K562 (cell line): Measurements from ENCODE around the gene TRIM47. TPM values are rescaled to one million over a fixed set of nuclear protein-coding genes. Genes with fewer than 3 reads are reported as not detected.
A peak's percentile ranks its signal among the peaks of the same experiment; 100 is the strongest.

ENCODE experiments used
- ATAC-seq: fragments of 200-7000 bp; cut with Tn5 transposase; 3 replicates; pipeline ENCODE4 v1.9.1; 2020; ENCODE audit warnings: moderate library complexity
- BruUV-seq: library from RNA; stranded (reverse); fragments of 400-500 nt; replicated peaks from 2 replicates; lab custom pipeline; 2021; lab: Mats Ljungman, UMichigan
- CTCF ChIA-PET: fragments of 300-600 bp; formaldehyde crosslinking; extraction: SDS; loops from one replicate; lab custom pipeline; 2021; ENCODE audit warnings: low intra/inter-chr PET ratio; lab: Yijun Ruan, JAX
- POLR2A ChIA-PET: fragments of 300-600, 350-650 bp; sonication (Branson Sonifier 250); formaldehyde crosslinking; extraction: SDS; loops from one replicate; lab custom pipeline; 2021; ENCODE audit warnings: antibody characterized with exemption, inconsistent platforms; lab: Yijun Ruan, JAX
- DNase-seq, 4 experiments: peaks; one replicate each; pipeline versions ENCODE4 v3.0.0 to v3.0.0-alpha.2; 2011 to 2018; ENCODE audit warnings: low spot score in 3 of 4, mixed read lengths in 3 of 4; ENCODE audit errors: extremely low read depth in 1 of 4
- FAIRE-seq: peaks from 2 replicates; lab custom pipeline; 2011; peaks lifted over from hg19 to GRCh38; lab: Jason Lieb, UNC
- H2AFZ ChIP-seq: 2 replicates; pipeline ENCODE4 v1.6.0; 2011; ENCODE audit warnings: low read depth, low read length, control low read depth, inconsistent platforms
- H3K27ac ChIP-seq: fragments of 200-600 bp; 3 replicates; pipeline ENCODE4 v1.8.0; 2011; ENCODE audit warnings: low read depth, mild to moderate bottlenecking, control low read depth, inconsistent platforms, low read length, moderate library complexity, mixed read lengths; ENCODE audit errors: extremely low read depth
- H3K27me3 ChIP-seq, 2 experiments: fragments of 300-600 bp in 1 of 2; 2 replicates in 1 of 2; 3 replicates in 1 of 2; pipeline versions ENCODE4 v1.6.0 to v1.8.0; 2011; ENCODE audit warnings: inconsistent platforms in 2 of 2, low read length in 2 of 2, mild to moderate bottlenecking in 1 of 2, mixed read lengths in 1 of 2, moderate library complexity in 1 of 2; ENCODE audit not compliant: control insufficient read depth in 2 of 2, insufficient read depth in 2 of 2
- H3K36me3 ChIP-seq: fragments of 300-600 bp; 3 replicates; pipeline ENCODE4 v1.8.0; 2011; ENCODE audit warnings: mild to moderate bottlenecking, low read length, inconsistent platforms; ENCODE audit not compliant: control insufficient read depth, insufficient read depth
- H3K4me1 ChIP-seq, 2 experiments: fragments of 200-600 bp in 1 of 2; replicated peaks in 1 of 2; 2 replicates in 1 of 2; 3 replicates in 1 of 2; pipeline versions ENCODE4 v1.5.1 to v1.8.0; 2011; ENCODE audit warnings: inconsistent platforms in 2 of 2, low read length in 2 of 2, mild to moderate bottlenecking in 1 of 2, mixed read lengths in 1 of 2, moderate library complexity in 1 of 2; ENCODE audit not compliant: control insufficient read depth in 2 of 2, insufficient read depth in 2 of 2
- H3K4me2 ChIP-seq: 2 replicates; pipeline ENCODE4 v1.6.1; 2011; ENCODE audit warnings: low read length, control low read depth, inconsistent platforms, mixed read lengths; ENCODE audit not compliant: insufficient read depth
- H3K4me3 ChIP-seq: fragments of 200-600 bp; sonication (generic), shearing (Covaris generic); 2 replicates; pipeline ENCODE4 v1.5.1; 2016; ENCODE audit warnings: control low read depth, inconsistent platforms
- H3K79me2 ChIP-seq: fragments of 200-600 bp; 3 replicates; pipeline ENCODE4 v1.8.0; 2011; ENCODE audit warnings: low read length, inconsistent platforms; ENCODE audit not compliant: control insufficient read depth, insufficient read depth
- H3K9ac ChIP-seq, 2 experiments: 2 replicates each; pipeline versions ENCODE4 v1.6.0 to v1.6.1; 2011; ENCODE audit warnings: low read depth in 2 of 2, low read length in 2 of 2, control low read depth in 1 of 2, inconsistent platforms in 1 of 2, mild to moderate bottlenecking in 1 of 2, mixed read lengths in 1 of 2; ENCODE audit not compliant: insufficient read depth in 1 of 2
- H3K9me1 ChIP-seq: one replicate; pipeline ENCODE4 v1.6.0; 2011; ENCODE audit warnings: inconsistent platforms, mild to moderate bottlenecking, low read length, moderate library complexity; ENCODE audit not compliant: control insufficient read depth, insufficient read depth
- H3K9me3 ChIP-seq: replicated peaks from 2 replicates; pipeline ENCODE4 v1.5.1; 2011; ENCODE audit warnings: low read depth, low read length, inconsistent platforms; ENCODE audit not compliant: control insufficient read depth, insufficient read depth
- H4K20me1 ChIP-seq: replicated peaks from 2 replicates; pipeline ENCODE4 v1.6.1; 2011; ENCODE audit warnings: low read length, inconsistent platforms, mixed read lengths; ENCODE audit not compliant: control insufficient read depth, insufficient read depth
- EP400 ChIP-seq: fragments of 450-650 bp; IDR thresholded peaks from 2 replicates; pipeline ENCODE4 v1.6.1; 2017; ENCODE audit warnings: antibody characterized with exemption, mild to moderate bottlenecking, moderate library complexity
- NR1H2 ChIP-seq: sonication (generic); formaldehyde crosslinking; IDR thresholded peaks from 2 replicates; pipeline ENCODE4 v1.4.0; 2020; ENCODE audit warnings: mild to moderate bottlenecking, missing genetic modification reagents
- RBFOX2 ChIP-seq: fragments of 200-400 bp; formaldehyde crosslinking; IDR thresholded peaks from 2 replicates; pipeline ENCODE4 v1.6.1; 2017; ENCODE audit warnings: low read depth, mild to moderate bottlenecking, low read length, moderate library complexity
- SIN3A ChIP-seq, 2 experiments: fragments of 150-350 bp in 1 of 2; IDR thresholded peaks; 2 replicates each; pipeline ENCODE4 v1.6.1; 2011 to 2016; ENCODE audit warnings: borderline replicate concordance in 2 of 2, low read depth in 2 of 2, low read length in 2 of 2, mild to moderate bottlenecking in 2 of 2, moderate library complexity in 2 of 2; ENCODE audit not compliant: control insufficient read depth in 1 of 2
- SMAD1 ChIP-seq: fragments of 150-350 bp; IDR thresholded peaks from 2 replicates; pipeline ENCODE4 v1.6.1; 2014; ENCODE audit warnings: low read length, low read depth; ENCODE audit not compliant: partially characterized antibody
- TAF1 ChIP-seq: IDR thresholded peaks from 2 replicates; pipeline ENCODE4 v1.6.1; 2011; ENCODE audit warnings: mild to moderate bottlenecking, low read length, moderate library complexity; ENCODE audit not compliant: insufficient read depth, control insufficient read depth, severe bottlenecking; ENCODE audit errors: extremely low read depth
- ZFP36 ChIP-seq: fragments of 150-350 bp; IDR thresholded peaks from 2 replicates; pipeline ENCODE4 v1.6.1; 2018; ENCODE audit warnings: low read length, low read depth; ENCODE audit not compliant: partially characterized antibody
- ZNF408 ChIP-seq: fragments of 250-450 bp; sonication (Bioruptor Pico); IDR thresholded peaks from 2 replicates; pipeline ENCODE4 v1.4.0; 2020; ENCODE audit warnings: low read depth, mild to moderate bottlenecking, moderate library complexity
- WGBS: fragments of 100-300 bp; shearing (Covaris generic); methylation state at CpG from one replicate; pipeline ENCODE4 v1.1.6; 2016; ENCODE audit warnings: low coverage, mixed read lengths; ENCODE audit not compliant: insufficient coverage; ENCODE audit errors: missing lambda C conversion rate; 5-methylcytosine and 5-hydroxymethylcytosine counted together
- in situ Hi-C: fragments of 300-500 bp; cut with MboI; formaldehyde crosslinking; loops from 4 replicates; pipeline ENCODE4 v1.15.0; 2018; ENCODE audit warnings: inconsistent platforms, mixed read lengths
- intact Hi-C: fragments of 100-400 bp; cut with micrococcal nuclease; formaldehyde crosslinking; loops from 2 replicates; pipeline ENCODE4 v1.14.2; 2022
- polyA plus RNA-seq, 8 experiments: library from polyadenylated mRNA; depleted of rRNA in 4 of 8; stranded (reverse) in 5 of 8; unstranded in 3 of 8; fragments of >200 nt; fragmentation: Nextera tagmentation in 2 of 8; fragmentation: Illumina TruSeq in 1 of 8; extraction: Ambion mirVana in 2 of 8; extraction: Trizol in 1 of 8; gene quantifications; 2 replicates each; pipeline versions ENCODE4 v1.2.1 to v1.2.3, GENCODE V29; 2011 to 2014; ENCODE audit warnings: inconsistent platforms in 1 of 8, missing spikeins in 1 of 8
- total RNA-seq, 7 experiments: library from RNA; depleted of rRNA in 6 of 7; stranded (reverse); fragments of >200 nt in 6 of 7; fragmentation: Illumina TruSeq in 2 of 7; extraction: Trizol in 2 of 7; gene quantifications; 2 replicates each; pipeline versions ENCODE4 v1.2.1 to v1.2.3, GENCODE V29; 2011 to 2021; ENCODE audit warnings: low replicate concordance in 1 of 7
- TF ChIP-seq, protein P1 (sequence below), 2 experiments: IDR thresholded peaks; 2 replicates each; pipeline ENCODE4 v1.6.1; 2012; ENCODE audit warnings: improper control_type of control experiment in 2 of 2, low read depth in 2 of 2, low read length in 2 of 2, borderline replicate concordance in 1 of 2
- TF ChIP-seq, protein P2 (sequence below): fragments of 450-650 bp; IDR thresholded peaks from 2 replicates; pipeline ENCODE4 v1.6.1; 2014; ENCODE audit warnings: low read depth, mild to moderate bottlenecking, moderate library complexity, borderline replicate concordance

Gene TRIM47
- total and polyA plus RNA-seq, 9 of the 15 experiments (the other 6 are each of a cell fraction or from before 2014, with no cell fraction given): 0.56 to 6.1 (median 3.2) TPM

DNA sequence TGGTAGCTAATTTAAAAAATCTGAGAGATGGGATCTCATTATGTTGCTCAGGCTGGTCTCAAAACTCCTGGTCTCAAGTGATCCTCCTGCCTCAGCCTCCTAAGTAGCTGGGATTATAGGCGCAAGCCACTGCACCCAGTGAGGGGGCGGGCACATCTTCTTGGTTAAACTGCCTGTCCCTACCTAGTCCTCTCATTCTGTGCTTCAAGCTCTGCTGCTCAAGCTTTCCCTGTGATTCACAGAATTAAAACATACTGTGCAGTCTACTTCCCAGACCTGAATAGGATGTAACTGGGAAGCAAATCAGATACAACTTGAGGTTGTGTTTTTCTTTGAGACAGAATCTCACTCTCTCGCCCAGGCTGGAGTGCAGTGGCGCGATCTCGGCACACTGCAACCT, 24.0 kb upstream of the TRIM47 start (continued):
- TF ChIP-seq, protein P1, sequence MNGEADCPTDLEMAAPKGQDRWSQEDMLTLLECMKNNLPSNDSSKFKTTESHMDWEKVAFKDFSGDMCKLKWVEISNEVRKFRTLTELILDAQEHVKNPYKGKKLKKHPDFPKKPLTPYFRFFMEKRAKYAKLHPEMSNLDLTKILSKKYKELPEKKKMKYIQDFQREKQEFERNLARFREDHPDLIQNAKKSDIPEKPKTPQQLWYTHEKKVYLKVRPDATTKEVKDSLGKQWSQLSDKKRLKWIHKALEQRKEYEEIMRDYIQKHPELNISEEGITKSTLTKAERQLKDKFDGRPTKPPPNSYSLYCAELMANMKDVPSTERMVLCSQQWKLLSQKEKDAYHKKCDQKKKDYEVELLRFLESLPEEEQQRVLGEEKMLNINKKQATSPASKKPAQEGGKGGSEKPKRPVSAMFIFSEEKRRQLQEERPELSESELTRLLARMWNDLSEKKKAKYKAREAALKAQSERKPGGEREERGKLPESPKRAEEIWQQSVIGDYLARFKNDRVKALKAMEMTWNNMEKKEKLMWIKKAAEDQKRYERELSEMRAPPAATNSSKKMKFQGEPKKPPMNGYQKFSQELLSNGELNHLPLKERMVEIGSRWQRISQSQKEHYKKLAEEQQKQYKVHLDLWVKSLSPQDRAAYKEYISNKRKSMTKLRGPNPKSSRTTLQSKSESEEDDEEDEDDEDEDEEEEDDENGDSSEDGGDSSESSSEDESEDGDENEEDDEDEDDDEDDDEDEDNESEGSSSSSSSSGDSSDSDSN (IDR thresholded peaks at IDR 0.05; ENCODE audit: borderline replicate concordance in 1 of 2, low read depth in 2 of 2, low read length in 2 of 2): no peak
- TF ChIP-seq SIN3A (IDR thresholded peaks at IDR 0.05; ENCODE audit: borderline replicate concordance in 2 of 2, control insufficient read depth in 1 of 2, low read depth in 2 of 2, low read length in 2 of 2): no peak
- no peak for TF ChIP-seq SMAD1
- no peak for TF ChIP-seq TAF1
- no peak for TF ChIP-seq ZNF408 (CRISPR knock-in tag)
- no peak for TF ChIP-seq NR1H2
- TF ChIP-seq EP400: no peak

DNA sequence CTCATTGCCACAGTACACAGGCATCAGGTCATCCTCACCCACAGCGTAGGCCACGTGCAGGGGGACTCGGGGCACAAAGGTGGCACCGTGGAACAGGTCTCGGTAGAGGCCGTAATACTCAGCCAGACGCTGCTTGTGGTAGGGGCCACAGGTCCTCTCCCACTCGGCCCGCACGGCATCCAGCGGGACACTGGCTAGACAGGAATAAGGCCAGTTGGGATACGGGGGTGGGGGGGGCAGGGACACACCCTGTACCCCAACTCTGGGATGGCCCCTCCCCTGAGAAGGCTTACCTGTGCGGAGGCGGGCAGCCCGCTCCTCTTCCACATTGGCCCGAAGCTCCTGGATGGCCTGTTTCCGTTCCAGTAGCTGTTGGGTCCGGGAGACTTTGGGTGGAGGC, 23.3 kb upstream of the TRIM47 start:
- no peaks in the 10 kb centered on the region for H3K9me1 ChIP-seq
- peaks cover 21% of the 10 kb centered on the region for H3K79me2 ChIP-seq
- in situ Hi-C loops: no loop called here
- no peak overlapping the region for H3K4me3 ChIP-seq
- no peaks in the 10 kb centered on the region for H4K20me1 ChIP-seq
- no peak overlapping the region for H3K4me2 ChIP-seq
- no peak for FAIRE-seq
- BruUV-seq: no TSS peak
- ChIA-PET CTCF (no interaction called here), POLR2A (interaction anchor here (0.6 to 1.2 kb wide), 6 partner anchors 8 to 641 kb away, joined by 3 to 4 read pairs (median 4); no protein-coding TSS in a partner anchor)
- no peak overlapping the region for H3K27ac ChIP-seq
- ATAC-seq: no peak
- 93% methylated on average over 13 of the region's 18 CpGs for WGBS
- no peak overlapping the region for H2AFZ ChIP-seq
- no peaks in the 10 kb centered on the region for H3K27me3 ChIP-seq
- no peak for DNase-seq
- no peaks in the 10 kb centered on the region for H3K9me3 ChIP-seq
- TF ChIP-seq RBFOX2 (peak; percentile 41; the same call in 1 of the 2 replicates), ZFP36 (no peak)
- TF ChIP-seq, protein P2, sequence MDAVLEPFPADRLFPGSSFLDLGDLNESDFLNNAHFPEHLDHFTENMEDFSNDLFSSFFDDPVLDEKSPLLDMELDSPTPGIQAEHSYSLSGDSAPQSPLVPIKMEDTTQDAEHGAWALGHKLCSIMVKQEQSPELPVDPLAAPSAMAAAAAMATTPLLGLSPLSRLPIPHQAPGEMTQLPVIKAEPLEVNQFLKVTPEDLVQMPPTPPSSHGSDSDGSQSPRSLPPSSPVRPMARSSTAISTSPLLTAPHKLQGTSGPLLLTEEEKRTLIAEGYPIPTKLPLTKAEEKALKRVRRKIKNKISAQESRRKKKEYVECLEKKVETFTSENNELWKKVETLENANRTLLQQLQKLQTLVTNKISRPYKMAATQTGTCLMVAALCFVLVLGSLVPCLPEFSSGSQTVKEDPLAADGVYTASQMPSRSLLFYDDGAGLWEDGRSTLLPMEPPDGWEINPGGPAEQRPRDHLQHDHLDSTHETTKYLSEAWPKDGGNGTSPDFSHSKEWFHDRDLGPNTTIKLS: no peak
- TF ChIP-seq, all 486 proteins: peak for 1
- Histone ChIP-seq H3K36me3 (peaks cover 64% of the 10 kb centered on the region; the same call in 2 of the 3 replicates), H3K9ac (peak overlapping the region in 1 of 2 experiments; percentile 56; a peak in 2 of 4 replicates), H3K4me1 (peaks cover 9 to 69% of the 10 kb centered on the region in 2 experiments; a peak in 4 of 5 replicates)
- intact Hi-C loops: no loop called here
